ENCODE measurements around the gene VIT.

DNA sequence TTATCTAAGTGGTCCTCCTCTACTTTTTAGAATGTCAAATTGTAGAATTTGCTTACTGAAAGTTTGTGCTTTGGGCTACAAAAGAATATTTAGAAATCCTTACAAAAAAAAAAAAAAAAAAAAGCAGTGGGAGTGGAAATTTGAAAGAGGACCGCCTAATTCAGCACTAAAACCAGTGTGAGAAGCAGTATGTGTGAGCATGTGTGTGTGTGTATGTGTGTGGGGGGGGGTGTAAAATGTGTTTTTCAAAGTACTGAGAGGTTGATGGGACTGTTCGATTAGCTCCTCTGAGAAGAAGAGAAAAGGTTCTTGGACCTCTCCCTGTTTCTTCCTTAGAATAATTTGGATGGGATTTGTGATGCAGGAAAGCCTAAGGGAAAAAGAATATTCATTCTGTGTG, at the start of gene VIT:
- TF ChIP-seq CTCF (IDR thresholded peaks at IDR 0.05 in 8 of 11, conservative IDR thresholded peaks at IDR 0.05 in 3 of 11) = no peak
- no peak for TF ChIP-seq POLR2A (IDR thresholded peaks at IDR 0.05)
- TF ChIP-seq POLR2AphosphoS5 (IDR thresholded peaks at IDR 0.05) = no peak

All from spleen (tissue), 7 donors.